ENCODE measurements around the gene SCUBE3.
A peak's percentile ranks its signal among the peaks of the same experiment; 100 is the strongest.

Gene SCUBE3

GRCh38 chr6:35242486-35242885 lies 28.7 kb downstream of the SCUBE3 start:
- DNase-seq: no peak

GRCh38 chr6:35242906-35243305 lies 29.1 kb downstream of the SCUBE3 start:
- no peak for DNase-seq

- DNase-seq: no peak
These were observed 29.7 kb downstream of the SCUBE3 start for GRCh38 chr6:35243386-35243958.

GRCh38 chr6:35244551-35244950 lies 30.8 kb downstream of the SCUBE3 start:
- no peak for DNase-seq

- DNase-seq: peak; percentile 41
These were observed 34.0 kb downstream of the SCUBE3 start for GRCh38 chr6:35247642-35248231.

GRCh38 chr6:35248300-35248699 lies 34.5 kb downstream of the SCUBE3 start:
- DNase-seq: peak; percentile 41

- no peak for DNase-seq
These were observed 35.2 kb downstream of the SCUBE3 start for GRCh38 chr6:35248965-35249364.

- no peak for DNase-seq
These were observed 38.2 kb downstream of the SCUBE3 start for GRCh38 chr6:35251949-35252348.

- DNase-seq: no peak
These were observed 39.5 kb downstream of the SCUBE3 start for GRCh38 chr6:35253249-35253648.

GRCh38 chr6:35258336-35258735 lies 44.6 kb downstream of the SCUBE3 start:
- no peak for DNase-seq

GRCh38 chr6:35258858-35259193 lies 45.1 kb downstream of the SCUBE3 start:
- no peak for DNase-seq

- DNase-seq: peak; percentile 99
These were observed 45.6 kb downstream of the SCUBE3 start, which contains the start of gene ZNF76 for GRCh38 chr6:35259194-35259947. ZNF76 (plus strand) TSS chr6:35259735; CDS start chr6:35281152, 21,417 bp downstream.

GRCh38 chr6:35259948-35260590 lies 46.3 kb downstream of the SCUBE3 start:
- DNase-seq: peak; percentile 84

- no peak for DNase-seq
These were observed 47.1 kb downstream of the SCUBE3 start for GRCh38 chr6:35260591-35261570.

- DNase-seq: no peak
These were observed 48.8 kb downstream of the SCUBE3 start for GRCh38 chr6:35262596-35262995.

GRCh38 chr6:35264550-35265274 lies 51.0 kb downstream of the SCUBE3 start:
- no peak for DNase-seq

GRCh38 chr6:35265523-35265922 lies 51.8 kb downstream of the SCUBE3 start:
- no peak for DNase-seq

GRCh38 chr6:35267446-35267845 lies 53.7 kb downstream of the SCUBE3 start:
- no peak for DNase-seq

- no peak for DNase-seq
These were observed 54.1 kb downstream of the SCUBE3 start for GRCh38 chr6:35267897-35268296.

- DNase-seq: no peak
These were observed 58.2 kb downstream of the SCUBE3 start for GRCh38 chr6:35272005-35272404.

- no peak for DNase-seq
These were observed 60.2 kb downstream of the SCUBE3 start for GRCh38 chr6:35273822-35274559.

All from OCI-M1 (cell line).